AG04449 (cell line): ENCODE results near the gene MKLN1.

ENCODE experiments used
- CTCF ChIA-PET: fragments of 350-600 bp; formaldehyde crosslinking; extraction: SDS; loops from one replicate; lab custom pipeline; 2021; ENCODE audit warnings: antibody characterized with exemption; lab: Yijun Ruan, JAX
- POLR2A ChIA-PET: fragments of 400-600, 350-600 bp; formaldehyde crosslinking; extraction: SDS; loops from one replicate; lab custom pipeline; 2020; ENCODE audit warnings: antibody characterized with exemption, inconsistent platforms; lab: Yijun Ruan, JAX
- DNase-seq: peaks from one replicate; pipeline ENCODE4 v3.0.0-alpha.2; 2010; ENCODE audit warnings: low read depth, low spot score
- H3K4me3 ChIP-seq: 2 replicates; pipeline ENCODE4 v1.5.1; 2011; ENCODE audit warnings: low read depth, mild to moderate bottlenecking, control low read depth, low read length
- TF ChIP-seq, protein P1 (sequence below): IDR thresholded peaks from one replicate; pipeline ENCODE4 v1.5.1; 2011; ENCODE audit warnings: mild to moderate bottlenecking, moderate library complexity, low read length, control low read depth, inconsistent platforms; ENCODE audit not compliant: insufficient read depth; ENCODE audit errors: missing control alignments

MKLN1 gene

DNA sequence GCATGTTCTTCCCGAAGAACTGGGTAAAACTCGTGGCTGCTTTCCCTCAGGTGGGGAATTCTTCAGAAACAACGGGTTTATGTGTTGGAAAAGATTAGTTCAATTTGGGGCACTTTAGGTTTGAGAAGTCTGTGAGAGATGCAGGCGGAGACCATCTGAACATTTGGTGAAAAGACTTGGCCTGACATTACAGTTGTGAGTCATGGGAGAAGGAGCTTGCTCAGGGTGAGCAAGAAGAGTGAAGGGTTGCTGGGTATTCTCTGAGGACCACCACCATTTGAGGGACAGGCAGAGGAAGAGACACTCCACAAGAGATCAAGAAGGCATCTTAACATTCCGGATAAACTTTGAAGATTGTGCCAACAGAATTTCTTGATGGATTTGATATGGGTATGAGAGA lies 140.1 kb downstream of the MKLN1 start:
- TF ChIP-seq, protein P1, sequence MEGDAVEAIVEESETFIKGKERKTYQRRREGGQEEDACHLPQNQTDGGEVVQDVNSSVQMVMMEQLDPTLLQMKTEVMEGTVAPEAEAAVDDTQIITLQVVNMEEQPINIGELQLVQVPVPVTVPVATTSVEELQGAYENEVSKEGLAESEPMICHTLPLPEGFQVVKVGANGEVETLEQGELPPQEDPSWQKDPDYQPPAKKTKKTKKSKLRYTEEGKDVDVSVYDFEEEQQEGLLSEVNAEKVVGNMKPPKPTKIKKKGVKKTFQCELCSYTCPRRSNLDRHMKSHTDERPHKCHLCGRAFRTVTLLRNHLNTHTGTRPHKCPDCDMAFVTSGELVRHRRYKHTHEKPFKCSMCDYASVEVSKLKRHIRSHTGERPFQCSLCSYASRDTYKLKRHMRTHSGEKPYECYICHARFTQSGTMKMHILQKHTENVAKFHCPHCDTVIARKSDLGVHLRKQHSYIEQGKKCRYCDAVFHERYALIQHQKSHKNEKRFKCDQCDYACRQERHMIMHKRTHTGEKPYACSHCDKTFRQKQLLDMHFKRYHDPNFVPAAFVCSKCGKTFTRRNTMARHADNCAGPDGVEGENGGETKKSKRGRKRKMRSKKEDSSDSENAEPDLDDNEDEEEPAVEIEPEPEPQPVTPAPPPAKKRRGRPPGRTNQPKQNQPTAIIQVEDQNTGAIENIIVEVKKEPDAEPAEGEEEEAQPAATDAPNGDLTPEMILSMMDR, result no peak
- DNase-seq, result no peak
- no peak overlapping the region for H3K4me3 ChIP-seq
- ChIA-PET POLR2A (no interaction called here), CTCF (interaction anchor here (1.3 to 2.3 kb wide), 3 partner anchors 9 to 41 kb away, joined by 3 to 8 read pairs (median 4); no protein-coding TSS in a partner anchor)

- H3K4me3 ChIP-seq, result no peak overlapping the region
- DNase-seq, result no peak
- CTCF ChIA-PET, result no interaction called here
- TF ChIP-seq, protein P1, result no peak
- POLR2A ChIA-PET, result no interaction called here
These were observed 143.8 kb downstream of the MKLN1 start for GRCh38 chr7:131471250-131472004.

DNA sequence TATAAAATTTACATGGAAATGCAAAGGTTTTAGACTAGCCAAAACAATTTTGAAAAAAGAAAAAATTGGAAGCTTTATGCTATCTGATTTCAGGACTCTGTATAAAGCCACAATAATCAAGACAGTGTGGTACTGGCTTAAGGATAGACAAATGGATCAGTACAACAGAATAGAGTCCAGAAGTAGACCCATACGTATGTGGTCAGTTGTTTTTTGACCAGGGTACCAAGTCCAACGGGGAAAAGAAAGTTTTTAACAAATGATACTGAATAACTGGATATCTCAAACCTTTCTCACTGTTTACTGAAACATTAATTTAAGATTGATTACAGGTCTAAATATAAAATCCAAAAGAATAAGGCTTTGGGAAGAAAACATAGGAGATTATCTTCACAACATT lies 149.1 kb downstream of the MKLN1 start:
- DNase-seq, result no peak
- no peak overlapping the region for H3K4me3 ChIP-seq
- POLR2A ChIA-PET, result no interaction called here
- TF ChIP-seq, protein P1, result no peak
- CTCF ChIA-PET, result no interaction called here

- CTCF ChIA-PET, result no interaction called here
- DNase-seq, result no peak
- TF ChIP-seq, protein P1, result no peak
- no peak overlapping the region for H3K4me3 ChIP-seq
- POLR2A ChIA-PET, result interaction anchor here (0.7 kb wide), 1 partner anchor 12 kb away, joined by 6 read pairs; no protein-coding TSS in a partner anchor
These were observed 153.0 kb downstream of the MKLN1 start for GRCh38 chr7:131480384-131481315.

GRCh38 chr7:131482800-131483199 lies 155.1 kb downstream of the MKLN1 start:
- no peak overlapping the region for H3K4me3 ChIP-seq
- TF ChIP-seq, protein P1, result no peak
- DNase-seq, result no peak
- ChIA-PET POLR2A (interaction anchor here (0.7 kb wide), 1 partner anchor 15 kb away, joined by 3 read pairs; no protein-coding TSS in a partner anchor), CTCF (interaction anchor here (1.0 to 4.8 kb wide), 3 partner anchors 10 to 31 kb away, joined by 3 to 23 read pairs (median 7); no protein-coding TSS in a partner anchor)
